MM.1S (cell line): ENCODE measurements around the gene PTPRN2.

Experiments used
- EZH2 ChIP-seq: fragments of 300-600 bp; sonication (generic); optimal IDR thresholded peaks from 2 replicates; pipeline ENCODE3; 2017; ENCODE audit warnings: low read depth, mild to moderate bottlenecking, antibody characterized with exemption, low read length, mixed read lengths
- EZH2phosphoT487 ChIP-seq: fragments of 300-600 bp; sonication (generic); IDR thresholded peaks from 2 replicates; pipeline ENCODE4 v1.6.1; 2018; ENCODE audit warnings: antibody characterized with exemption, low read length
- TF ChIP-seq, protein P1 (sequence below): fragments of 300-600 bp; sonication (generic); IDR thresholded peaks from 2 replicates; pipeline ENCODE4 v1.5.1; 2016; ENCODE audit warnings: antibody characterized with exemption, low read length, mixed read lengths

DNA sequence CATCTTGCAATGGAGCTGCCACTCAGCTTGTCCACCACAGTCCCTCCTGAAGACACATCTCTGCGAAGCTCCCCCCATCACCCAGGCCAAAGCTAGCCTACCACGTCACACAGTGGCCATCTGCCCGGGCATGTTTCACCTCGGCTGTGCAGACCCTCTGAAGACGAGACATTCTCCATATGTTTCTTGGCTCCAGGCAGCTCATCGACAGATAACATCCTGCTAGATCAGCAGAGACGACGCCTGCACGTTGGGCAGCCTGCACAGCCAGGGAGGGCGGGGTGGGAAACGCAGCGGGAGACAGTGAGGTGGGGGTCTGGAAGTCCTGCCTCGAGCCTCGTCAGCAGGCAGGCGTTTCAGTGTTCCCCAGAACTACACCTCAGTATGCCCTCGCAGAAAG is 53.0 kb downstream of the PTPRN2 start:
- TF ChIP-seq, protein P1, sequence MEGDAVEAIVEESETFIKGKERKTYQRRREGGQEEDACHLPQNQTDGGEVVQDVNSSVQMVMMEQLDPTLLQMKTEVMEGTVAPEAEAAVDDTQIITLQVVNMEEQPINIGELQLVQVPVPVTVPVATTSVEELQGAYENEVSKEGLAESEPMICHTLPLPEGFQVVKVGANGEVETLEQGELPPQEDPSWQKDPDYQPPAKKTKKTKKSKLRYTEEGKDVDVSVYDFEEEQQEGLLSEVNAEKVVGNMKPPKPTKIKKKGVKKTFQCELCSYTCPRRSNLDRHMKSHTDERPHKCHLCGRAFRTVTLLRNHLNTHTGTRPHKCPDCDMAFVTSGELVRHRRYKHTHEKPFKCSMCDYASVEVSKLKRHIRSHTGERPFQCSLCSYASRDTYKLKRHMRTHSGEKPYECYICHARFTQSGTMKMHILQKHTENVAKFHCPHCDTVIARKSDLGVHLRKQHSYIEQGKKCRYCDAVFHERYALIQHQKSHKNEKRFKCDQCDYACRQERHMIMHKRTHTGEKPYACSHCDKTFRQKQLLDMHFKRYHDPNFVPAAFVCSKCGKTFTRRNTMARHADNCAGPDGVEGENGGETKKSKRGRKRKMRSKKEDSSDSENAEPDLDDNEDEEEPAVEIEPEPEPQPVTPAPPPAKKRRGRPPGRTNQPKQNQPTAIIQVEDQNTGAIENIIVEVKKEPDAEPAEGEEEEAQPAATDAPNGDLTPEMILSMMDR, result no peak
- no peak for TF ChIP-seq EZH2
- TF ChIP-seq EZH2phosphoT487, result no peak
